Measurements from ENCODE around the gene SREBF1. TPM values are rescaled to one million over a fixed set of nuclear protein-coding genes. Genes with fewer than 3 reads are reported as not detected.
A peak's percentile ranks its signal among the peaks of the same experiment; 100 is the strongest.

The SREBF1 gene
- 77.7 and 85.3 TPM in 2 replicates for total RNA-seq (2014; rRNA removed; shearing (Covaris generic))
- 39.6 and 43.7 TPM in 2 replicates for polyA plus RNA-seq (2016; fragmentation: Nextera tagmentation; extraction: Ambion mirVana)
- long read RNA-seq, full-length matches to known transcripts, result 2 of 8 reads
- long read RNA-seq, partial matches to known transcripts, result 4 of 8 reads
- long read RNA-seq, other reads (novel, unspliced or antisense), result 2 of 8 reads

- H3K27me3 ChIP-seq (ENCODE audit: insufficient read depth), result no peaks in the 10 kb centered on the region
- Mint-ChIP-seq H3K36me3 (ENCODE audit: low read depth) (peaks cover 30% of the 10 kb centered on the region), H3K9me3 (no peaks in the 10 kb centered on the region), H3K4me1 (peaks cover 67% of the 10 kb centered on the region), H3K4me3 (peak within 1 kb of the TSS; percentile 80), H3K27ac (peak within 1 kb of the TSS; percentile 99), H3K27me3 (ENCODE audit: insufficient read depth, low read depth, poor library complexity) (peaks cover 34% of the 10 kb centered on the region)
- ATAC-seq, result peak; percentile 50
- H3K79me2 ChIP-seq (replicated peaks; ENCODE audit: insufficient read depth), result peaks cover 42% of the 10 kb centered on the region
- no peak for TF ChIP-seq STAT1 (IDR thresholded peaks at IDR 0.05; ENCODE audit: unreplicated experiment)
- no peak for TF ChIP-seq CTCF (conservative IDR thresholded peaks at IDR 0.05; ENCODE audit: low read depth in 2 of 2)
- TF ChIP-seq ZNF331 (CRISPR knock-in tag; IDR thresholded peaks at IDR 0.05; ENCODE audit: low read depth), result peak; percentile 71
- no peak within 1 kb of the TSS for H2AFZ ChIP-seq
- peaks cover 38% of the 10 kb centered on the region for H4K20me1 ChIP-seq (replicated peaks; ENCODE audit: insufficient read depth)
- peak within 1 kb of the TSS; percentile 98 for H3K27ac ChIP-seq (ENCODE audit: low read depth)
- peak; percentile 95 for DNase-seq (ENCODE audit: low spot score)
- no peaks in the 10 kb centered on the region for H3K9me2 ChIP-seq (ENCODE audit: insufficient read depth)
- peaks cover 57% of the 10 kb centered on the region for H3K4me1 ChIP-seq (ENCODE audit: insufficient read depth)
- H3K4me2 ChIP-seq, result peak within 1 kb of the TSS; percentile 93
- peak within 1 kb of the TSS; percentile 97 for H3K4me3 ChIP-seq
- peaks cover 26% of the 10 kb centered on the region for H3F3A ChIP-seq (replicated peaks; ENCODE audit: low read depth)
- no peaks in the 10 kb centered on the region for H3K36me3 ChIP-seq (ENCODE audit: insufficient read depth)
Measured at GRCh38 chr17:17836818-17837379, at the start of gene SREBF1. Gene SREBF1, minus strand, starts transcription at chr17:17836986. Its CDS starts 169 bp downstream, at chr17:17836817.

- H3K4me2 ChIP-seq, result no peak overlapping the region
- H3F3A ChIP-seq (replicated peaks; ENCODE audit: low read depth), result no peaks in the 10 kb centered on the region
- no peaks in the 10 kb centered on the region for H3K9me2 ChIP-seq (ENCODE audit: insufficient read depth)
- TF ChIP-seq EZH2 (IDR thresholded peaks at IDR 0.05; ENCODE audit: low read depth, unreplicated experiment) (no peak), ZNF114 (CRISPR knock-in tag; IDR thresholded peaks at IDR 0.05) (no peak), JUNB (IDR thresholded peaks at IDR 0.05; ENCODE audit: unreplicated experiment) (no peak), ETS1 (IDR thresholded peaks at IDR 0.05) (no peak), CTCF (conservative IDR thresholded peaks at IDR 0.05; ENCODE audit: low read depth in 2 of 2) (no peak), REST (IDR thresholded peaks at IDR 0.05; ENCODE audit: unreplicated experiment) (no peak)
- no peaks in the 10 kb centered on the region for H3K27me3 ChIP-seq (ENCODE audit: insufficient read depth)
- ATAC-seq (no peak), DNase-seq (ENCODE audit: low spot score) (no peak)
- peaks cover 32% of the 10 kb centered on the region for H3K4me1 ChIP-seq (ENCODE audit: insufficient read depth)
- peaks cover 17% of the 10 kb centered on the region for H3K27me3 Mint-ChIP-seq (ENCODE audit: insufficient read depth, low read depth, poor library complexity)
- H3K9me3 Mint-ChIP-seq, result no peaks in the 10 kb centered on the region; the same call in 2 of the 3 replicates
- peaks cover 59% of the 10 kb centered on the region for H3K4me1 Mint-ChIP-seq
- no peak overlapping the region for H2AFZ ChIP-seq
- no peak overlapping the region for H3K27ac Mint-ChIP-seq
- H3K4me3 Mint-ChIP-seq, result no peak overlapping the region
- no peak overlapping the region for H3K27ac ChIP-seq (ENCODE audit: low read depth)
- H3K79me2 ChIP-seq (replicated peaks; ENCODE audit: insufficient read depth), result no peaks in the 10 kb centered on the region
- no peaks in the 10 kb centered on the region for H4K20me1 ChIP-seq (replicated peaks; ENCODE audit: insufficient read depth)
- H3K4me3 ChIP-seq, result no peak overlapping the region
- no peaks in the 10 kb centered on the region for H3K36me3 ChIP-seq (ENCODE audit: insufficient read depth)
- H3K36me3 Mint-ChIP-seq (ENCODE audit: low read depth), result no peaks in the 10 kb centered on the region
Measured at GRCh38 chr17:17886226-17886625, 49.4 kb upstream of the SREBF1 start.
